Endometrium (tissue), 2 donors: ENCODE results near the gene FAM156A.
"Not testable (repeated sequence)": the region's sequence is repeated elsewhere in the genome, so short reads cannot be mapped to it uniquely, and the experiment has no call there.

ENCODE experiments used
- FAIRE-seq: peaks from 2 replicates; lab custom pipeline; 2012; peaks lifted over from hg19 to GRCh38; lab: Jason Lieb, UNC
- donor health status: control.
- donor health status: control.

Gene FAM156A, protein sequence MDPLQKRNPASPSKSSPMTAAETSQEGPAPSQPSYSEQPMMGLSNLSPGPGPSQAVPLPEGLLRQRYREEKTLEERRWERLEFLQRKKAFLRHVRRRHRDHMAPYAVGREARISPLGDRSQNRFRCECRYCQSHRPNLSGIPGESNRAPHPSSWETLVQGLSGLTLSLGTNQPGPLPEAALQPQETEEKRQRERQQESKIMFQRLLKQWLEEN

DNA sequence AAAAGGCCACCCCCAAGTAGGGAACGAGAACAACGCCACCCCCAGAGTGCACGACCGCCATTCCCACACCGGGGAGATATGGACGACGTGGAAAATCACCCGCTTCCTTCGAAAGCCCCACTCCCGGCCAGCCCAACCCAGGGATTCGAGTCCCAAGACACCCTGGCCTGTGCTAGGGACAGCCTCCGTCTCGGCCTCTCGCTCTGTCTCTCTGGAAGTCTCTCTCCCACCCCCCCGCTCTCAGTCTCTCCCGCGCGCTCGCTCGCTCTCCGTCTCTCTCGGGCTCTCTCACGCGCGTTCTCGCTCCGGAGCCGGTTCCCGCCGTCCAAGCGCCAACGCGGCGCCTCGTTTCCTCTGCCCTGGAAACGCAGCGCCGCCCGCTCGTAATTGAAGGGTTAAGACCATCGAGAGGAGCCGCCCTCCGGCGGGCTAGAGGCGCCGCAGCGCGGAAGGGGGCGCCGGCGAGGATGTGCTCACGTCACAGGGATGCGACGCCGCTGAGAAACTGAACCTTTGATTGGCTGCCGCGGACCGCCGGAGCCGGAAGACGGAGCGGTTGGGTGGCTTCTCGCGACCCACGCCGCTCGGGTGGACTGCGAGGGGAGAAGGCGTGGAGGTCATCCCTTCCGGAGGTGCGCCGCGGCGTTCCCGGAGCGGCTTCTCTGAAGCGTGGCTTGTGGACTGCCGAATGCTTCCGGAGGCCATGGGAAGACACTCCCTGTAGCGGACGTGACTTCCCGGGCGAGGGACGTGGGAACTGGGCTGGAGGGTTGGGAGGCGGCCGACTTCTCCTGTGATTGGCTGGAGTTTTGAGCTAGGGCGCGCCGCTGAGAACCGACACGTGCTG is at the start of gene FAM156A:
Gene FAM156A (minus strand): TSS at position 406 of the 847 bp plus-strand sequence. CDS start 9,930 bp downstream, outside the sequence.
- FAIRE-seq, result peak; percentile 53

DNA sequence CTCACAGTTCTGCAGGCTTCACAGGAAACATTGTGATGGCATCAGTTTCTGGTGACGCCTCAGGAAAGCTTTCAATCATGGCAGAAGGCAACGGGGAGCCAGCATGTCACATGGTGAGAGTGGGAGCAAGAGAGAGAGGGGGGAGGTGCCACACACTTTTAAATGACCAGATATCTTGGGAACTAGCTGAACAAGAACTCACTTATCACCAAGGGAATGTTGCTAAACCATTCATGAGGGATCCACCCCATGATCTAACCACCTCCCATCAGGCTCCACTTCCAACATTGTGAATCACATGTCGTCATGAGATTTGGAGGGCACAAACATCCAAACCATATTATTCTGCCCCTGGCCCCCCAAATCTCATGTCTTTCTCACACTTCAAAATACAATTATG is 47.0 kb upstream of the FAM156A start:
- no peak for FAIRE-seq

DNA sequence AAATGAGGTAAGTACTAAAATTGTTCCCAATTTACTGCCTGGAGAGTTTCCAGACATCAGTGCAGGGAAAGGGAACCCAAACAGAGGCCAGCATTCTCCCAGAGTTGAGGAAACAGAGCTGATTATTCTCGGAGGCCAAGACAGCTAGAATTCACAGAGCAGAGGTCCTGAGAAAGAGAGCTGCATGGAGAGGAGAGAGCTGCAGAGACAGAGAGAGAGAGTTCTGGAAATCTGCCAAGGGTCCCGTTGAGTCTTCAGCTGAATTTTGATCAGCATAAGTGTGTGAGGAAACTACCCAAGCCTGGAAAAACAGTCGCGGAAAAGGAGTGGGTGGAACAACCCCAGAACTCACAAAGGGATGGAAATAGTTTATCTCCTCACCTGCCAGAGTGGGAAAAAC is 46.5 kb upstream of the FAM156A start:
- no peak for FAIRE-seq

DNA sequence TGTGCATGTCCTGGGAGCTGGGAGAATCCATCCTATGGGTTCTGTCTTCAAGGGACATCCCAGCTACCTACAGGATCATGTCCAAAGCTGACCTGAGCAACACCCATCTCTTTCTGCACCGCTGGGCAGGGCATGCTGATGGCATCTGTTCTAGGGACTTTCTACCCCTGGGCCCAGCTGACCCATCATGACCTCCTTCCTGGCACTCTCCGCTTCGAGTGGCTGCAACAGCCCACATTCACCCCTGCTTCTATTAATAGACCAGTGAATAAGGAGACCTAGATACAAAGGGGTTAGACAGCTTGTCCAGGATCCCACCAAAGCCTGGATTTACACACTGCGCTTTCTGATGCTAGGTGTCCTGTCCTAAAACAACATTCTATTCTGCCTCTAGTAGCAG is 45.7 kb upstream of the FAM156A start:
- FAIRE-seq, result no peak

DNA sequence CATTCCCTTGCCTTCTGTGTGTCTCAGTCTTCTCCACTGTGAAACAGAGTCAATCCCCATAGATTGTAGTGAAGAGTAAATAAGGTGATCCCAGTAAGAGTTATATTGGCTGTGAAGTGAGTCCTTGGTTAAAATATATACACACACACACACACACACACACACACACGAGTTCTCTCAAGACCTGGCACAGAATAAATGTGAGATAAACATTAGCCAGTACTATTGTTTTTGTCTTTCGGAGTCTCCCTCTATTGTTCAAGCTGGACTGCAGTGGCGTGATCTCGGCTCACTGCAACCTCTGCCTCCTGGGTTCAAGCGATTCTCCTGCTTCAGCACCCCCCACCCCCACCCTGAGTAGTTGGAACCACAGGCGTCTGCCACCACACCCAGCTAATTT is 44.8 kb upstream of the FAM156A start:
- no peak for FAIRE-seq

DNA sequence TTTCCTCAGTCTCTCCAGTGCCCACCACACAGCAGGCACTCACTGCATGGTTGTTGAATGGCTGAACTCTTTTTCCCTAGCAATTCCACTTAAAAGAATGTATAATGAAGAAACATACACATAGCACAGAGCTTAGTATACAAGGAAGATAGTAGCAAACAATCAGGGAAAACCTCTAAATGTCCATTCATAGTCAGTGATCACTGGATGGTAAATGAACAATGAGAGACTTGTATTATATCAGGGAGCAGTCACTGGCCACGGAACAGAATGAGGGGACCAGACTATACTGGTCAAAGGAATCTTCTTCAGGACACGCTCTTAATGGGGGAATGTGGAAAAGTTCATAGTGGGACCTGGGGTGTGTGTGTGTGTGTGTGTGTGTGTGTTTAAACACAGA is 43.6 kb upstream of the FAM156A start:
- no peak for FAIRE-seq

DNA sequence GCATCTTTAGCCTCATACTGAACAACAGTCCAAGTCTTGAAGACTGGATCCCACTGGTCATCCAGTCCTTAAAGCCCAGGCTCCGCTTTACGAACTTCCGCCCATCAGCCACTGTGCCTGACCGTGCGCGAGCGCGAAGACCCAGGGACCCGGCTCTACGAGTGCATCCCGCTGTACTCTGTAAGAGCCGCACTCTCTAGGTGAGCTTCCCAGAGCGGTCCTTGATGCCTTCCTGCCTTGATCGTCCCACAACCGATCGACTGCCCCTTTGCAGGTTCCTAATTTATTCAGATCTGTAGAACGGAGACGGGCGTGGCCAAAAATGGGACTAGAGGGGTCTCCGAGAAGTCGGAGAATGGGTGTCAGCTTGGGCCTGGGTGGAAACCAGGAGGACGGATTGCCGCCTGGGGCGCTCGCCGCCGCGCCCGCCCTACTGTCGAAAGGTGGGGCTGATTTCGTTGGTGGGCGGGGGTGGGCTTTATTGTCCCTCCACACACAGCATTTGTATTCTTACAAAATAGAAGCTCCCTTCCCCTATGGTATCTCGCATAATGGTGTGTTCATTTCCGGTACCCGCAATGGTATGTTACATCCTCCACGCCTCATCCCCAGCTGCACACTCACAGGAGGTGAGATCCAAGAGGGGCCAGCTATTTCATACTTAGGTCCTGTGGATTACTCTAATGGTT is 42.3 kb upstream of the FAM156A start:
- FAIRE-seq, result no peak

DNA sequence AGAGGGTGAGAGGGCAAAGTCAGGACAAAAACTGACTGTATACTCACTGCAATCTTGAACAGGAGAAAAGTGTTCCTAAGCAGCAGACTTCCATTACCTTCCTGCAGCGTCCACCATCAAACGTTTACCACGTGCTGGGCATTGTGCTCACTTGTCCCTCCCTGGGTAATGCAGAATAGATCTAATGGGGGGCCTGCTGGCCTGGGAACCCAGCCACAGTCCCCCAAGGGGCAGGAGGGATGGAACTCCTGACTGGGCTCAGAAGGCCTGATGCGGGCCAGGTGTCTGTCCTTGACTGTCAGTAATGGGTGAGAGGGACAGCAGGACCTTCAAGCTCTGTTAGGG is 37.6 kb upstream of the FAM156A start:
- no peak for FAIRE-seq

DNA sequence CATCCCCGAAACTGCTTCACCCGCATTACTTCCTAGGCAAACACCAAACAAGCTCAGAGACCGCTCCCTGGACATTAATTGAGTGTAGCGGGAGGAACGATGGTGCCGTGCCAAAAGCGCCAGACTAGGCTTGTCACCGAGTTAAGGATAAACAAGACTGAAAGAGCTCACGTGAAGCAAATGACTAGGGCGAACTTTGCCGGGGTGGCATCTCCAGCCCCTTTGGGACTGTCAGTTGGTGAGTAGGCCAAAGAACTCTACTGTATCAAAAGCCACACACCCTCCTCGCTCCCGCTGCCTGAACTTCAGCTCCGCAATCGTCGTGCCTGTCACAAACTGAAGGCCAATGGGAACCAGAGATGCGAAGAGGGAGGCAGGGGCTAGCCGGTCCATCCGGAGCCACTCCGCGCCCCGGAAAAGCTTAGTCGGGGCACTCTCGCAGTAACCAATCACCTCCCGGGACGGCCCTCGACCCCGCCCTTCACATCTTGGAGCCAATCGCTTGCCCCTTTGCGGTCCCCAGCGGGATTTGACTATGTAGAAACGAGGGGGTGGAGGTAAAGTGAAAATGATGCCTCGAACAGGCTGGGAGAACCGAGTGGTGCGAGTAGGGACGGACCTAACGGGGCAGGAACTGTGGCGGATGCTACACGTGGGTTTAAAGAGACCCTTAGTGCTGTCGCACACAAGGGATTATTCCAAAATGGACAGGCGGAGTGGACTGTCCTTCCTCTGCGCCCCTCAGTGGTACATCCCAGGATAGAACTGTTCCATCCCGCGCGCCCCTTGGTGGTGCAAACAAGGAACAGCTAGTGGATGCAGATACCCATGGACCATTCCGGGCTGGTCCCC is 37.0 kb upstream of the FAM156A start:
- FAIRE-seq, result peak; percentile 89

DNA sequence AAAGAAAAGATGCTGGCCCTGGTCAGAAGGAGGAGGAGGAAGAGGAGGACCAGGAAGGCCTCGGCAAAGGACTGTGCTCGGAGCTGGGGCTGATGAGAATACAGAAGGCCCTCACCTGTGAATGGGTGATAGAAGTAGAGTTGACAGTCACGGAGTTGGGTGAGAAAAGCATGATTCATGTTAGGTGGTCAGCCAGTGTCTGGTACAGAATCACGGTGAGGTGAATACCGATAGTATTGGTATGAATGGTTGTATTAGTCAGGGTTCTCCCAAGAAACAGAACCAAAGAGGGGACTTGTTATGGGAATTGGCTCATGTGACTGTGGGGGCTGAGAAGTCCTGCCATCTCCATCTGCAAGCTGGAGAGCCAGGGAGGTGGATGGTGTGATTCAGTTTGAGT is 32.5 kb upstream of the FAM156A start:
- no peak for FAIRE-seq

DNA sequence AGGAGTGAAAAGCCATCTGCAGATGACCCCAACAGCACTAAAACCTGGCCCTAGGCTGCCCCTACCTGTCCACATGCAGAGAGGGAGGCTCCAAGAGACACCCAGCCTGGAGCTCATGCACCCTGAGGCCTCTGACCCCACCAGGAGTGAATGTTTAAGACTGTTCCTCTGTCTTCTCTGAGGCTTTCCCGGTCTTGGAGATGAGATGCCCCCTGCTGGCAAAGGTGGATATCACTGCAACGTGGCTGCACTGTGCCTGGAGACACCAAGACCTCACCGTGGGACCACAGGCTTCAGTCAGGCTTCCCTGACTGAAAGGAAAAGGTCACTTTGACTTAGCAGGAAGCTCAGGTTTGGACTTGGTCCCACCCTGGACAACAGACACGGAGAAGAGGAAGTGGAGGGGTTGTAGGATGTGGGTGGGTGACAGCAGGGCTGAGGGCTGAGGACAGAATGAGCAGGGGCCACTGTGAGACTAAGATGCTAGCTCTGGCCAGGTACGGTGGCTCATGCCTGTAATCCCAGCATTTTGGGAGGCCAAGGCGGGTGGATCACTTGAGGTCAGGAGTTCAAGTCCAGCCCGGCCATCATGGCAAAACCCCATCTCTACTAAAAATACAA is 31.8 kb upstream of the FAM156A start:
- not testable (repeated sequence) for FAIRE-seq

DNA sequence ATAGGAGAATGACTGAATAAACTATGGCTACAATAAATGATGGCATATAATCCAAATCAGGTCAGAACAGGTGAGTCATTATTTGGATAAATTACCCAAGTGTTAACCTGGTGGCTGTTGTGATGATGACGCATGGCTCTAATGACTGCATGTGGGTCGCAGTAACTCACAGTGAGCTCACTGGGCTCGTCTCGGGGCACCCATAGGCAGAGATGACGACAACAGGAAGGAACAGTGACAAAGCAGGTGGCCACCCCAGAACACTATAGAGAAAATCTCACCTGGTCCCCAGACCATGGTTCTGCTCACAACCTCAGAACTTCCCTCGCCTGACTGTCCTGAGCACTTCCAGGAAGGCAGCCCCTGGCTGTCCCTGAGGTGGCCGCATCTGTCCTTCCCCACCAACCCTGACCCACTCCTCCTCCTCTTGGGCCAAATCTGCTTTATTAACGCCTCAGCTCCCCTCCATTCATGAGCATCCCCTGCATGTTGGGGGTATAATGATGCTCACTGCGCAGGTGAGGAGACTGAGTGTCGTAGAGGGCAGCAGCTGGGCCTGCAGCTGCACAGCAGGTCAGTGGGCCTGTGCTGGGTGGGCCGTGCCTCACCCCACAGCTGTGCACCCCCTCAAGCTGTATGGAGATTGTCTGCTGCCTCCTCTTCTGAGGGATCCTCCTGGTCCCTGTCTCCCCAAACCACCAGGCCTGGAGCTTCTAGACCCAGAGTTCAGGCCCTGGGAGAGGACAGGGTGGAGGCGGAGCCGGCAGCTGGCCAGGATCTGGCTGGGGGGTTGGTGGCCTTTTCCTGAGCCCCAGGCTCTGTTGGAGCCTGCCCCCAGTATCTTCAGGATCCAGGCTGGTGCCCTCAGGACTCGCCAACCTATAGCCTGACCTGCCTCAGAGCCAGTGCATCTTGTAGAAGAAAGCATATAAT is 30.9 kb upstream of the FAM156A start:
- no peak for FAIRE-seq

DNA sequence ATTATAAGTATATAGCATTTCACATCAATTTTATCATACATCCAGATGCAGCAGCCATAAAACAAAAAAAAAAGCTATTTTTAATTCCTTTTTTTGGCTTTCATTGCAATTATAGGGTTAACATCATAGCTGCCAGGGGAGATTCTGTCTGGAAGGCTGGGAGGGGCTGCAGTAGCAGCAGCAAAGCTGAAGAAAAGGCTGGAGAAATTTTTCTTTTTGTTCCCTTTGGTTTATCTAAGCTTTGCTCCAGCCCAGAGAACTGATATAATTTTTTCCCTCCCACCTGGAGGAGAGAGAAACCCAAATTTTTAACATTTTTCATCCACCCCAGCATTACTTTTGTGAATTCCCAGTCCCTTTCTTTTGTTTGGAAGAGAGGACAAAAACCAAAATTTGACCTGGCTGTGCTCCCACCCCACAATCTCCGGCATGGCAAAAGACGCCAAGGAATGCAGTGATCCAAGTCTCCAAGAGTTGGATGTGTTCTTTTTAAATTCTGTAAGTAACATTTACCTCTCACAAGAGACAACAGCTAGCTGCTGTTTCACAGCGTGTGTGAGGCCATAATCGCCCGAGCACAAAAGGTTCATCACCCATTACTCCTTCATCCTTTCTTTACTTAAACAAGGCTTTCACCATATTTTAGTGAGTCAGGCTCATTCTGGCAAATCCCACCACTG is 25.1 kb upstream of the FAM156A start:
- FAIRE-seq, result no peak

DNA sequence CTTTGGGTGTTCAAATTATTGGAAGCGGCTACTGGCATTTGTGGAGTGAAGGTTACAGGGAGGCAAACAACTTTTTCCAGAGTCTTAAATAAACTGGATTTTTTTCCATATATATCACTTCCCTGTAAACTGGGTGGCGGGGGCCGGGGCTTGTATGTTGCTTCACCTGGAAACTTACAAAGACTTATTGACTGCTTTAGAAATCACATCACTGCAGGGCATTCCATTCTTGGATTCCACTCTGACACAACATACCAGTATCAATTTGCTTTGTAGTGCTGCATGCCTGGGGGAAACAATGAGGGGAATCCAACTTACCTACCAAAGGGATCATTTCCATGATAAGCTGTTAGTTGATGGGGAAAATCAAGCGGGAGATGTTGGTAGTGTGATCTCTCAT is 21.7 kb upstream of the FAM156A start:
- FAIRE-seq, result no peak

DNA sequence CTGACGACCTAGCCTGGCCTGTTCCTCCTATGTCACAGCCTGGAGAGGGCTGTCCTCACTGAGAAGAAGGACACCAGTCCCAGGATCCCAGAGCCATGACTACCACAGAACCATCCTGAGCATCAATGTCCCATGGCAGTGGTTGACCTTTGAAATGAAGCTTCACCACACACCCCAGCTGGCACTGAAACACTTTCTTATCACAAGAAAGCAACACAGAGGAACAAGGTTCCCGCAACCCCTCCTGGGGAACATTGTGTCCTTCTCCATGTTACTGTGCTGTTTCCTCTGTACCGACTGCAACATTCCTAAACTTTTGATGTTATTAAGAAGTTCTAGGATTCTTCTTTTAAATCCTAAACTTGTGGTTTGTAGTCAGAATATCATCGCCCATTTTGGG is 21.2 kb upstream of the FAM156A start:
- no peak for FAIRE-seq

DNA sequence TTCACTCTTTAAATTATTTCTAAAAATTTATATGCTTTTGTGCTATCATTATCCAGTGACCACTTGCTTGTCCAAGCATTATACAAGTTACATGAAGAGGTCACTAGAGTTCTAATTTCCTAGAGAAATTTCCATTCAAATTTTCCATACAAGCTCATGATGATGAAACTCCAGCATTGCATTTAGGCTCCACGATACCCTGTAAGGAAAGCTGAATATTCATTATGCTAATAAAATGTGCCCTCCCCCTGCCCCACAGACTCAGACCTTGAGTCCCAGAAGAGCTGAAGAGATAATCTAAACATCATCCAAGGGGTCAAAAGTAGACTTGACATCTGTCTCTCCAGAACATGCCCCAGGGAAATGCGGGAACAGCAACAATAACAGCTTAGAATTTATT is 19.6 kb upstream of the FAM156A start:
- FAIRE-seq, result no peak

DNA sequence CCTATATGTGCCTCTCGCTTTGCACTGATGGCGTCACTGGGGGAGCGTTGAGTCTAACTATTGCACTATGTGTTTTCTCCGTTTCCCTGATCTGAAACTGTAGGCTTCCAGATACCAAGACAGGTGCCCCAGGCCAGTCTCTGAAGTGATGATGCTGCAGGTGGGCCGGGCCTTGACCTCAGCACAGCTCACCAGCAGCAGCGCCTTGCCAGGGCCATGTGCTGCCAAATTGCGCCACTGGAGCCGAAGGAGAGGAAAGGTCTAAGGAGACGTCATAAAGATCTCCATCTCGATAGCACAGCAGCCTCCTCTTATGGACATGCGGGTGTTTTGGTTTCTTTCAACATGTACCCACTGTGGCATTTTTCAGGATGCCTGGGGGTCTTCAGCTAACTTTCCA is 17.3 kb upstream of the FAM156A start:
- not testable (repeated sequence) for FAIRE-seq

DNA sequence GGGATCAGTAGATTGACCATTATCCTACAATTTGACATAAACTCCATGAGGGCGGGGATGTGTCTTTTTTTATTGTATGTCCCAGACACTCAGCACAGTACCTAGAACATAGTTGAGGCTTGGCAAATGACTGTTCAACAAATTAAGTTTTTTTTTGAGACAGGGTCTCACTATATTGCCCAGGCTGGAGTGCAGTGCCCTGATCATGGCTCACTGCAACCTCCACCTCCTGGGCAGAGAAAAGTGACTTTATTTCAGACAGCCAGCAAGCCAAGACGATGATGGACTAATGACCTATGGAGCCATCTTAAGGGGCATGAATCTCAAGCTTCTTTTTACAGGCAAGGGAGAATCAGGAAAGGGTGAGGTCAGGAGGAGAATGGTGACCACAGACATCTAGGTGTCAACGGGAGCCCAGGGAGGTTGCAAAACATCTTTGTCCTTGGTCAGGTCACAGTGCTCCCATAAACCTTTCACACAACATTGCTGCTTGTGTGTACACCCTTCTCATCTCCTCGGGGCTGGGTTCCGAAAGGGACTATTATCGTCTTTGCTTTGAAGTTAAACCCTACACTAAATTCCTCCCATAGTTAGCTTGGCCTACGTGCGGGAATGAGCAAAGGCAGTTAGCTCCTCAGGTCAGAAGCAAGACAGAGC is 16.1 kb upstream of the FAM156A start:
- not testable (repeated sequence) for FAIRE-seq

DNA sequence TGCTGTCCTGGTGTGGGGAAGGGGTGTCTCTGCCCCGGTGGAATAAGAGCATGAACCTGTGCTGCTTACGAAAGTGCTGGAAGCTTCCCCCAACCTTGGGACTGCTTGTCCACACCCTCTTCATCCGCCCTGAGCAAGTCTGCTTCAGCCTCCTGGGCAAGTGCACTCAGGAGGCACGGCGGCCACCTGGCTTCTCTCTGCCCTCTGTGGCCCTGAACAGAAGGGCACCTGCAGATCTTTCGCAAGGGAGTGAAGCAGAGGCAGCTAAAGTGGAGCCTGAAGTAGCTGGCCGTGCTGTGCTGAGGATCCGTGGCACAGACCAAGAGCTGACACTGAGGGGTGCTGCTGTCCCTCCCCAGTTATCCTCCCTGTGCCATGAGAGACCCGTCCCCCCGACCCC is 9.6 kb upstream of the FAM156A start:
- not testable (repeated sequence) for FAIRE-seq
